Measurements from ENCODE around the gene TYK2. TPM values are rescaled to one million over a fixed set of nuclear protein-coding genes. Genes with fewer than 3 reads are reported as not detected.

The TYK2 gene
- total RNA-seq (ENCODE audit: low replicate concordance): 96.6 and 131 TPM in 2 replicates
- long read RNA-seq, full-length matches to known transcripts: 4 of 16 reads
- long read RNA-seq, partial matches to known transcripts: 7 of 16 reads
- long read RNA-seq, other reads (novel, unspliced or antisense): 5 of 16 reads

DNA sequence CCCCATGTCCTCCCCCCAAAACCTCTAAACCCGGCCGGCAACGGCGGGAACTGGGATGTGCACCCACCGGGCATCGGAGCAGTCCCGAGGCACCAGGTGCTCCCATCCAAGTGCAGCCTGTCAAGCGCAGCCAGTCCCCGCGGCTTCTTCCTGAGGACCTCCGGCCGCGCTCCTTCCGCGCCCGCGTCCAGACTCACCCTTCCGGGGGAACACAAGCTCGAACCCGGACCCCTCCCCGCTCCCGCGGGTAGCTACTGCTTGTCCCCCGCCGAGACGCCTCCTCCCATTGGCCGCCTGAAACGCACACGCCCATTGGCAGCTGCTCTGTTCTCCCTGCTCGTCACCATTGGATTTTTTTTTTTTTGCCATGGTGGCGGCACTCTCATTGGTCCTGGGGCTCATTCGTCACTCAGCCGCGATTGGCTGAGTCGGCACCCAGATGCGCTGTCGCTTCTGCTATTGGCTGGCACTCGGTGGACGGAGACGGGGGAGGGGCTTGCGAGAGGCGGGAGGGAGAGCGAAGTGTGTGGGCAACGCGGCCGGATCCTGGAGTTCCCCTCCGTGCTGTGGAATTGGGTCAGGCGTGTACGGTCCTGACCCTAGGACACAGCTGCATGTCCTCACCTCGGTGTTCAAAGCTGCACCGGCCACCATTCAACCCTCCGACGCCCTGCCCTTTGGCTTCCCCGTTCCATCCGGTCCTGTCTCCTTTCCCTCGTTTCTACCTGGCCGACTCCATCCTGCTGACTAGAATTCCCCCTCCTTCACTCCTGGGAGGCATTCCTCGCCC, at the start of gene TYK2:
Gene TYK2 (minus strand): TSS at position 260 of the 790 bp plus-strand sequence. CDS start 2,166 bp downstream, outside the sequence.
- DNase-seq (ENCODE audit: extremely low spot score, unreplicated experiment): peak; percentile 95
- Mint-ChIP-seq H3K36me3 (peaks cover 4% of the 10 kb centered on the region), H3K4me1 (ENCODE audit: unreplicated experiment) (peaks cover 16% of the 10 kb centered on the region), H3K27ac (peak within 1 kb of the TSS; percentile 90), H3K9me3 (no peaks in the 10 kb centered on the region), H3K27me3 (no peaks in the 10 kb centered on the region), H3K4me3 (peak within 1 kb of the TSS; percentile 97)
- no peak for TF ChIP-seq CTCF (conservative IDR thresholded peaks at IDR 0.05)

DNA sequence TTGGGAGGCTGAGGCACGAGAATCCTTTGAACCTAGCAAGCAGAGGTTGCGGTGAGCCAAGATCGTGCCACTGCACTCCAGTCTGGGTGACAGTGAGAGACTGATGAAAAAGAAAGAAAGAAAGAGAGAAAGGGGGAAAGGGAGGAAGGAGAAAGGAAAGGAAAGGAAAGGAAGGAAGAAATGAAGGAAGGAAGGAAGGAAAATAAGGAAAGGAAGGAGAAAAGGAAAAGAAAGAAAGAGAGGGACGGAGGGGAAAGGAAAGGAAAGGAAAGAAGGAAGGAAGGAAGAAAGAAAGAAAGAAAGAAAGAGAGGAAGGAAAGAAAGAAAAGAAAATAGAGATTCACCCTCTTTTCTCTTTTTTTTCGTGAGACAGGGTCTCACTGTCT, 48.6 kb upstream of the TYK2 start:
- Mint-ChIP-seq H3K9me3 (no peaks in the 10 kb centered on the region), H3K4me3 (peak overlapping the region; percentile 66), H3K36me3 (no peaks in the 10 kb centered on the region), H3K4me1 (ENCODE audit: unreplicated experiment) (peaks cover 4% of the 10 kb centered on the region), H3K27me3 (peaks cover 93% of the 10 kb centered on the region), H3K27ac (no peak overlapping the region)
- no peak for DNase-seq (ENCODE audit: extremely low spot score, unreplicated experiment)
- no peak for TF ChIP-seq CTCF (conservative IDR thresholded peaks at IDR 0.05)

DNA sequence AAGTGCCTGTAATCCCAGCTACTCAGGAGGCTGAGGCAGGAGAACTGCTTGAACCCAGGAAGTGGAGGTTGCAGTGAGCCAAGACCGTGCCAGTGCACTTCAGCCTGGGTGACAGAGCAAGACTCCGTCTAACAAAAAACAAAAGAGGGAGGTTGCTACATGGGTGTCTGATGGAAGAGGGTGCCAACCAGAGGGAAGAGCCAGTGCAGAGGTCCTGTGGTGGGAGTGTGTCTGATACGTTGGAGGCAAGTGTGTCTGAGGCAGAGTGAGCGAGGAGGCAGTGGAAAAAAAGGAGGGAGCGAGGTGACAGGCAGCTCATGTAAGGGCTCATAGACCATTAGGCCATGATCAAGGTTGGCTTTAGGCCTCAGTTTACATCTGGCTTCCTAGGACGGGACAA, 46.8 kb upstream of the TYK2 start:
- Mint-ChIP-seq H3K36me3 (no peaks in the 10 kb centered on the region), H3K27me3 (peaks cover 92% of the 10 kb centered on the region), H3K9me3 (no peaks in the 10 kb centered on the region), H3K27ac (no peak overlapping the region), H3K4me1 (ENCODE audit: unreplicated experiment) (peaks cover 4% of the 10 kb centered on the region), H3K4me3 (no peak overlapping the region)
- TF ChIP-seq CTCF (conservative IDR thresholded peaks at IDR 0.05): no peak
- no peak for DNase-seq (ENCODE audit: extremely low spot score, unreplicated experiment)

GRCh38 chr19:10424011-10424637, 43.8 kb upstream of the TYK2 start:
- Mint-ChIP-seq H3K36me3 (peaks cover 3% of the 10 kb centered on the region), H3K4me3 (peak overlapping the region; percentile 68), H3K27ac (no peak overlapping the region), H3K27me3 (peaks cover 91% of the 10 kb centered on the region), H3K4me1 (ENCODE audit: unreplicated experiment) (peaks cover 11% of the 10 kb centered on the region), H3K9me3 (no peaks in the 10 kb centered on the region)
- peak; percentile 88 for DNase-seq (ENCODE audit: extremely low spot score, unreplicated experiment)
- peak; percentile 99 for TF ChIP-seq CTCF (conservative IDR thresholded peaks at IDR 0.05)

DNA sequence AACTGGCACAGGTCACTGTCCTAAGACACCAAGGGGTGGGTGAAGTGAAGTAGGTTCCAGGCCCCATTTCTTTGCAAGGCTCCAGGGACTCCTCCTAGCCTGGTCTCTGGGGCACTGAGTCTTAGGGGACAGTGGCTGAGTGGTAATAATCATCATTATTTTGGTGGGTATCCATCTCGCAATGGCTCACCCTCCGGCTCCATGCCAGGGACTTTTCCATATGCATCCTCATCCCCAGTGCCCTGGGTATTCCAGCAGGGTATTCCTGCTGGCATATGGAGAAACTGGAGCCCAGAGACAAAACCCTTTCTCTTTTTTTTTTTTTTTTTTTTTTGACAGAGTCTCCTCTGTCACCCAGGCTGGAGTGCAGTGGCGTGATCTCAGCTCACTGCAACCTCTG, 42.5 kb upstream of the TYK2 start:
- no peak overlapping the region for H3K27ac Mint-ChIP-seq

More for the DNA sequence above, 42.5 kb upstream of the TYK2 start:
- no peak for DNase-seq (ENCODE audit: extremely low spot score, unreplicated experiment)
- H3K36me3 Mint-ChIP-seq: peaks cover 3% of the 10 kb centered on the region
- H3K27me3 Mint-ChIP-seq: peaks cover 89% of the 10 kb centered on the region
- peaks cover 20% of the 10 kb centered on the region for H3K4me1 Mint-ChIP-seq (ENCODE audit: unreplicated experiment)
- H3K4me3 Mint-ChIP-seq: no peak overlapping the region
- TF ChIP-seq CTCF (conservative IDR thresholded peaks at IDR 0.05): no peak
- H3K9me3 Mint-ChIP-seq: no peaks in the 10 kb centered on the region

Data from type B pancreatic cell (in vitro differentiated cells).